CD4-positive, alpha-beta T cell treated with Interleukin-2 at 100 ng/mL for 4 hours (primary cell): Measurements from ENCODE around the gene RAB33B.
A peak's percentile ranks its signal among the peaks of the same experiment; 100 is the strongest.
"Not testable (repeated sequence)": the region's sequence is repeated elsewhere in the genome, so short reads cannot be mapped to it uniquely, and the experiment has no call there.

Experiments used
- DNase-seq: peaks from one replicate; pipeline ENCODE4 v3.0.0-alpha.2; 2020; ENCODE audit warnings: low spot score

RAB33B gene

GRCh38 chr4:139454111-139455045, at the start of gene RAB33B:
TSS of gene RAB33B (plus strand) at chr4:139454121. CDS start at chr4:139454196, 75 bp downstream.
- no peak for DNase-seq

GRCh38 chr4:139410312-139410711, 43.6 kb upstream of the RAB33B start:
- DNase-seq: no peak

GRCh38 chr4:139414671-139415210, 39.2 kb upstream of the RAB33B start:
- DNase-seq: not testable (repeated sequence)

GRCh38 chr4:139416073-139416673, 37.7 kb upstream of the RAB33B start:
- peak; percentile 54 for DNase-seq

GRCh38 chr4:139419388-139419914, 34.5 kb upstream of the RAB33B start:
- DNase-seq: peak; percentile 4

- DNase-seq: no peak
Measured at GRCh38 chr4:139420652-139421051, 33.3 kb upstream of the RAB33B start.

- no peak for DNase-seq
Measured at GRCh38 chr4:139436122-139436521, 17.8 kb upstream of the RAB33B start.

- DNase-seq: no peak
Measured at GRCh38 chr4:139438141-139438540, 15.8 kb upstream of the RAB33B start.

GRCh38 chr4:139441029-139441428, 12.9 kb upstream of the RAB33B start:
- no peak for DNase-seq

GRCh38 chr4:139443661-139444060, 10.3 kb upstream of the RAB33B start:
- DNase-seq: no peak

- not testable (repeated sequence) for DNase-seq
Measured at GRCh38 chr4:139444881-139445280, 9.0 kb upstream of the RAB33B start.

GRCh38 chr4:139447078-139447477, 6.8 kb upstream of the RAB33B start:
- not testable (repeated sequence) for DNase-seq

GRCh38 chr4:139450586-139450985, 3.3 kb upstream of the RAB33B start:
- no peak for DNase-seq

- DNase-seq: no peak
Measured at GRCh38 chr4:139451997-139452396, 1.9 kb upstream of the RAB33B start.

GRCh38 chr4:139453041-139453370, 915 bp upstream of the RAB33B start:
- DNase-seq: peak; percentile 85

- peak; percentile 97 for DNase-seq
Measured at GRCh38 chr4:139453371-139454110, 380 bp upstream of the RAB33B start.

- no peak for DNase-seq
Measured at GRCh38 chr4:139455126-139455538, 1.2 kb downstream of the RAB33B start.

- DNase-seq: no peak
Measured at GRCh38 chr4:139457318-139457717, 3.4 kb downstream of the RAB33B start.

GRCh38 chr4:139458543-139458942, 4.6 kb downstream of the RAB33B start:
- no peak for DNase-seq

- no peak for DNase-seq
Measured at GRCh38 chr4:139458999-139459398, 5.1 kb downstream of the RAB33B start.

- no peak for DNase-seq
Measured at GRCh38 chr4:139460565-139460964, 6.6 kb downstream of the RAB33B start.

- no peak for DNase-seq
Measured at GRCh38 chr4:139461022-139461628, 7.2 kb downstream of the RAB33B start.
